Immature natural killer cell (primary cell): Measurements from ENCODE around the gene TRIM44. TPM values are rescaled to one million over a fixed set of nuclear protein-coding genes. Genes with fewer than 3 reads are reported as not detected.
A peak's percentile ranks its signal among the peaks of the same experiment; 100 is the strongest.
"Not testable (repeated sequence)": the region's sequence is repeated elsewhere in the genome, so short reads cannot be mapped to it uniquely, and the experiment has no call there.

Source experiments
- DNase-seq, 3 donors: peaks; one replicate each; pipeline ENCODE4 v3.0.0; 2022; ENCODE audit warnings: mixed read lengths in 1 of 3
- H3K27ac Mint-ChIP-seq, 6 donors: one replicate each; pipeline ENCODE4 v1.8.0; 2020; ENCODE audit warnings: mixed read lengths in 6 of 6, mild to moderate bottlenecking in 5 of 6, inconsistent platforms in 4 of 6, moderate library complexity in 3 of 6
- H3K27me3 Mint-ChIP-seq, 3 donors: one replicate each; pipeline ENCODE4 v1.8.0; 2020 to 2021; ENCODE audit warnings: low read depth in 3 of 3, mild to moderate bottlenecking in 3 of 3, mixed read lengths in 3 of 3, moderate library complexity in 3 of 3, inconsistent platforms in 1 of 3
- H3K36me3 Mint-ChIP-seq, 3 donors: one replicate each; pipeline ENCODE4 v1.8.0; 2020; ENCODE audit warnings: mixed read lengths in 3 of 3, inconsistent platforms in 2 of 3, mild to moderate bottlenecking in 2 of 3
- H3K4me1 Mint-ChIP-seq, 2 donors: one replicate each; pipeline ENCODE4 v1.8.0; 2020; ENCODE audit warnings: inconsistent platforms in 2 of 2, mild to moderate bottlenecking in 2 of 2, mixed read lengths in 2 of 2, moderate library complexity in 1 of 2
- H3K4me3 Mint-ChIP-seq, 5 donors: one replicate each; pipeline ENCODE4 v1.8.0; 2020; ENCODE audit warnings: mild to moderate bottlenecking in 5 of 5, mixed read lengths in 5 of 5, inconsistent platforms in 3 of 5, moderate library complexity in 3 of 5
- H3K9me3 Mint-ChIP-seq, 6 donors: one replicate each; pipeline ENCODE4 v1.8.0; 2020; ENCODE audit warnings: mild to moderate bottlenecking in 6 of 6, mixed read lengths in 6 of 6, inconsistent platforms in 4 of 6, moderate library complexity in 3 of 6
- polyA plus RNA-seq, 3 donors: library from polyadenylated mRNA; unstranded; fragments of 300-500 nt; fragmentation: Illumina TruSeq; gene quantifications; one replicate each; pipeline ENCODE4 v1.2.3, GENCODE V29; 2021

TRIM44 gene
- polyA plus RNA-seq, 3 donors from 2014 or later = 36.0 to 55.3 (median 41.1) TPM

- no peak overlapping the region for H3K4me3 Mint-ChIP-seq
- peaks cover 0 to 2% (median 0%) of the 10 kb centered on the region in 6 donors for H3K9me3 Mint-ChIP-seq
- peaks cover 40 to 56% of the 10 kb centered on the region in 2 donors for H3K4me1 Mint-ChIP-seq
- no peaks in the 10 kb centered on the region for H3K27me3 Mint-ChIP-seq
- DNase-seq = no peak
- H3K36me3 Mint-ChIP-seq = peaks cover 4 to 13% (median 9%) of the 10 kb centered on the region in 3 donors
- H3K27ac Mint-ChIP-seq = no peak overlapping the region
Observed at GRCh38 chr11:35771722-35772121, 109.1 kb downstream of the TRIM44 start.

- DNase-seq, H3K9me3 Mint-ChIP-seq, H3K27me3 Mint-ChIP-seq, H3K4me3 Mint-ChIP-seq, H3K27ac Mint-ChIP-seq: not testable (repeated sequence)
- H3K4me1 Mint-ChIP-seq = peaks cover 42 to 73% of the 10 kb centered on the region in 2 donors
- peaks cover 3 to 11% (median 4%) of the 10 kb centered on the region in 3 donors for H3K36me3 Mint-ChIP-seq
Observed at GRCh38 chr11:35777241-35777640, 114.7 kb downstream of the TRIM44 start.

- not testable (repeated sequence) for H3K9me3 Mint-ChIP-seq, H3K27ac Mint-ChIP-seq, H3K36me3 Mint-ChIP-seq, H3K27me3 Mint-ChIP-seq, H3K4me3 Mint-ChIP-seq, DNase-seq
- H3K4me1 Mint-ChIP-seq = peaks cover 49 to 90% of the 10 kb centered on the region in 2 donors
Observed at GRCh38 chr11:35778943-35779342, 116.4 kb downstream of the TRIM44 start.

- H3K36me3 Mint-ChIP-seq = peaks cover 0 to 4% (median 3%) of the 10 kb centered on the region in 3 donors
- H3K27me3 Mint-ChIP-seq = no peaks in the 10 kb centered on the region
- no peak overlapping the region for H3K27ac Mint-ChIP-seq
- peaks cover 52 to 92% of the 10 kb centered on the region in 2 donors for H3K4me1 Mint-ChIP-seq
- DNase-seq = no peak
- H3K9me3 Mint-ChIP-seq = peaks cover 0 to 2% (median 0%) of the 10 kb centered on the region in 6 donors
- H3K4me3 Mint-ChIP-seq = no peak overlapping the region
Observed at GRCh38 chr11:35779409-35779808, 116.8 kb downstream of the TRIM44 start.

- peaks cover 60 to 91% of the 10 kb centered on the region in 2 donors for H3K4me1 Mint-ChIP-seq
- H3K9me3 Mint-ChIP-seq = peaks cover 0 to 2% (median 0%) of the 10 kb centered on the region in 6 donors
- H3K36me3 Mint-ChIP-seq = peaks cover 0 to 4% (median 0%) of the 10 kb centered on the region in 3 donors
- H3K4me3 Mint-ChIP-seq = no peak overlapping the region
- DNase-seq = no peak
- H3K27me3 Mint-ChIP-seq = no peaks in the 10 kb centered on the region
- H3K27ac Mint-ChIP-seq = peak overlapping the region in 1 of 6 donors; percentile 39
Observed at GRCh38 chr11:35780951-35781860, 118.6 kb downstream of the TRIM44 start.

GRCh38 chr11:35781861-35782470 lies 119.4 kb downstream of the TRIM44 start:
- H3K9me3 Mint-ChIP-seq = peaks cover 0 to 2% (median 0%) of the 10 kb centered on the region in 6 donors
- H3K27ac Mint-ChIP-seq = no peak overlapping the region
- peaks cover 0 to 4% (median 0%) of the 10 kb centered on the region in 3 donors for H3K36me3 Mint-ChIP-seq
- H3K4me3 Mint-ChIP-seq = no peak overlapping the region
- H3K4me1 Mint-ChIP-seq = peaks cover 59 to 91% of the 10 kb centered on the region in 2 donors
- DNase-seq = no peak
- H3K27me3 Mint-ChIP-seq = no peaks in the 10 kb centered on the region

- H3K4me3 Mint-ChIP-seq = peak overlapping the region in 1 of 5 donors; percentile 18
- no peaks in the 10 kb centered on the region for H3K9me3 Mint-ChIP-seq
- H3K27ac Mint-ChIP-seq = peak overlapping the region in 5 of 6 donors; percentile 1 to 73 (median 18)
- peaks cover 0 to 2% (median 0%) of the 10 kb centered on the region in 3 donors for H3K27me3 Mint-ChIP-seq
- DNase-seq = no peak
- H3K4me1 Mint-ChIP-seq = peaks cover 59 to 83% of the 10 kb centered on the region in 2 donors
- peaks cover 0 to 4% (median 0%) of the 10 kb centered on the region in 3 donors for H3K36me3 Mint-ChIP-seq
Observed at GRCh38 chr11:35783809-35784208, 121.2 kb downstream of the TRIM44 start.

GRCh38 chr11:35784699-35785098 lies 122.1 kb downstream of the TRIM44 start:
- H3K27ac Mint-ChIP-seq = peak overlapping the region in 5 of 6 donors; percentile 10 to 57 (median 23)
- no peak for DNase-seq
- no peaks in the 10 kb centered on the region for H3K9me3 Mint-ChIP-seq
- no peaks in the 10 kb centered on the region for H3K36me3 Mint-ChIP-seq
- peaks cover 0 to 2% (median 0%) of the 10 kb centered on the region in 3 donors for H3K27me3 Mint-ChIP-seq
- no peak overlapping the region for H3K4me3 Mint-ChIP-seq
- H3K4me1 Mint-ChIP-seq = peaks cover 59 to 81% of the 10 kb centered on the region in 2 donors

GRCh38 chr11:35785287-35786167 lies 123.0 kb downstream of the TRIM44 start:
- no peak for DNase-seq
- no peaks in the 10 kb centered on the region for H3K36me3 Mint-ChIP-seq
- H3K9me3 Mint-ChIP-seq = no peaks in the 10 kb centered on the region
- peak overlapping the region in 2 of 6 donors; percentile 16 to 40 for H3K27ac Mint-ChIP-seq
- H3K4me1 Mint-ChIP-seq = peaks cover 56 to 73% of the 10 kb centered on the region in 2 donors
- H3K27me3 Mint-ChIP-seq = peaks cover 0 to 2% (median 0%) of the 10 kb centered on the region in 3 donors
- H3K4me3 Mint-ChIP-seq = no peak overlapping the region

- H3K27ac Mint-ChIP-seq = peak overlapping the region in 1 of 6 donors; percentile 49
- H3K27me3 Mint-ChIP-seq = peaks cover 0 to 2% (median 0%) of the 10 kb centered on the region in 3 donors
- no peak overlapping the region for H3K4me3 Mint-ChIP-seq
- no peaks in the 10 kb centered on the region for H3K36me3 Mint-ChIP-seq
- no peak for DNase-seq
- no peaks in the 10 kb centered on the region for H3K9me3 Mint-ChIP-seq
- peaks cover 53 to 66% of the 10 kb centered on the region in 2 donors for H3K4me1 Mint-ChIP-seq
Observed at GRCh38 chr11:35786188-35786587, 123.6 kb downstream of the TRIM44 start.

- no peak for DNase-seq
- peak overlapping the region in 1 of 5 donors; percentile 6 for H3K4me3 Mint-ChIP-seq
- peaks cover 45 to 66% of the 10 kb centered on the region in 2 donors for H3K4me1 Mint-ChIP-seq
- no peaks in the 10 kb centered on the region for H3K36me3 Mint-ChIP-seq
- H3K9me3 Mint-ChIP-seq = no peaks in the 10 kb centered on the region
- H3K27me3 Mint-ChIP-seq = peaks cover 0 to 2% (median 1%) of the 10 kb centered on the region in 3 donors
- no peak overlapping the region for H3K27ac Mint-ChIP-seq
Observed at GRCh38 chr11:35787013-35787504, 124.5 kb downstream of the TRIM44 start.

- Mint-ChIP-seq H3K4me3 (no peak overlapping the region), H3K36me3 (no peaks in the 10 kb centered on the region), H3K4me1 (peaks cover 47 to 63% of the 10 kb centered on the region in 2 donors), H3K27ac (no peak overlapping the region), H3K9me3 (no peaks in the 10 kb centered on the region), H3K27me3 (peaks cover 0 to 2% (median 1%) of the 10 kb centered on the region in 3 donors)
- no peak for DNase-seq
Observed at GRCh38 chr11:35787626-35788025, 125.1 kb downstream of the TRIM44 start.
